ENCODE data around the gene POLR2B. TPM values are rescaled to one million over a fixed set of nuclear protein-coding genes. Genes with fewer than 3 reads are reported as not detected.
A peak's percentile ranks its signal among the peaks of the same experiment; 100 is the strongest.

The POLR2B gene
- total RNA-seq, 1 donor, result 99.2 TPM

GRCh38 chr4:57037982-57038604 is 59.4 kb downstream of the POLR2B start:
- H3K79me2 ChIP-seq (ENCODE audit: insufficient read depth, low read length), result peaks cover 46% of the 10 kb centered on the region
- no peaks in the 10 kb centered on the region for H3K27me3 ChIP-seq (ENCODE audit: insufficient read depth, low read length)
- no peaks in the 10 kb centered on the region for H3K9me3 ChIP-seq (ENCODE audit: low read depth, low read length)
- no peak overlapping the region for H2AFZ ChIP-seq (ENCODE audit: low read length)
- H4K20me1 ChIP-seq (ENCODE audit: insufficient read depth, low read length), result no peaks in the 10 kb centered on the region
- no peak overlapping the region for H3K27ac ChIP-seq (ENCODE audit: low read depth, low read length)
- TF ChIP-seq CTCF (IDR thresholded peaks at IDR 0.05; ENCODE audit: extremely low read depth, low read depth, low read length), result peak; percentile 77
- DNase-seq (ENCODE audit: insufficient read length, low spot score, missing footprints), result no peak
- H3K4me1 ChIP-seq (ENCODE audit: insufficient read depth, low read length), result peaks cover 12% of the 10 kb centered on the region
- peaks cover 72% of the 10 kb centered on the region for H3K36me3 ChIP-seq (ENCODE audit: insufficient read depth, low read length)
- H3K4me2 ChIP-seq (ENCODE audit: insufficient read depth, low read length), result no peak overlapping the region
- no peak overlapping the region for H3K4me3 ChIP-seq (ENCODE audit: insufficient read depth, low read length)

- Histone ChIP-seq H3K4me3 (ENCODE audit: insufficient read depth, low read length) (no peak overlapping the region), H3K79me2 (ENCODE audit: insufficient read depth, low read length) (peaks cover 45% of the 10 kb centered on the region), H3K36me3 (ENCODE audit: insufficient read depth, low read length) (peaks cover 62% of the 10 kb centered on the region), H3K4me1 (ENCODE audit: insufficient read depth, low read length) (peaks cover 24% of the 10 kb centered on the region), H3K27me3 (ENCODE audit: insufficient read depth, low read length) (no peaks in the 10 kb centered on the region), H3K27ac (ENCODE audit: low read depth, low read length) (peak overlapping the region; percentile 3), H3K9me3 (ENCODE audit: low read depth, low read length) (no peaks in the 10 kb centered on the region), H4K20me1 (ENCODE audit: insufficient read depth, low read length) (no peaks in the 10 kb centered on the region), H2AFZ (ENCODE audit: low read length) (no peak overlapping the region), H3K4me2 (ENCODE audit: insufficient read depth, low read length) (no peak overlapping the region)
- TF ChIP-seq CTCF (IDR thresholded peaks at IDR 0.05; ENCODE audit: extremely low read depth, low read depth, low read length), result no peak
- no peak for DNase-seq (ENCODE audit: insufficient read length, low spot score, missing footprints)
Measured at GRCh38 chr4:57039345-57039744, 60.6 kb downstream of the POLR2B start.

GRCh38 chr4:57040510-57040909 is 61.8 kb downstream of the POLR2B start:
- Histone ChIP-seq H3K27ac (ENCODE audit: low read depth, low read length) (peak overlapping the region; percentile 1), H4K20me1 (ENCODE audit: insufficient read depth, low read length) (no peaks in the 10 kb centered on the region), H3K4me1 (ENCODE audit: insufficient read depth, low read length) (peaks cover 36% of the 10 kb centered on the region), H3K9me3 (ENCODE audit: low read depth, low read length) (no peaks in the 10 kb centered on the region), H3K36me3 (ENCODE audit: insufficient read depth, low read length) (peaks cover 54% of the 10 kb centered on the region), H3K4me2 (ENCODE audit: insufficient read depth, low read length) (no peak overlapping the region), H3K79me2 (ENCODE audit: insufficient read depth, low read length) (peaks cover 51% of the 10 kb centered on the region), H2AFZ (ENCODE audit: low read length) (no peak overlapping the region), H3K4me3 (ENCODE audit: insufficient read depth, low read length) (no peak overlapping the region), H3K27me3 (ENCODE audit: insufficient read depth, low read length) (no peaks in the 10 kb centered on the region)
- no peak for TF ChIP-seq CTCF (IDR thresholded peaks at IDR 0.05; ENCODE audit: extremely low read depth, low read depth, low read length)
- DNase-seq (ENCODE audit: insufficient read length, low spot score, missing footprints), result no peak

- TF ChIP-seq CTCF (IDR thresholded peaks at IDR 0.05; ENCODE audit: extremely low read depth, low read depth, low read length), result no peak
- peak overlapping the region; percentile 1 for H3K27ac ChIP-seq (ENCODE audit: low read depth, low read length)
- no peaks in the 10 kb centered on the region for H3K27me3 ChIP-seq (ENCODE audit: insufficient read depth, low read length)
- H3K36me3 ChIP-seq (ENCODE audit: insufficient read depth, low read length), result peaks cover 49% of the 10 kb centered on the region
- no peaks in the 10 kb centered on the region for H4K20me1 ChIP-seq (ENCODE audit: insufficient read depth, low read length)
- H3K4me2 ChIP-seq (ENCODE audit: insufficient read depth, low read length), result no peak overlapping the region
- H2AFZ ChIP-seq (ENCODE audit: low read length), result no peak overlapping the region
- no peak for DNase-seq (ENCODE audit: insufficient read length, low spot score, missing footprints)
- H3K79me2 ChIP-seq (ENCODE audit: insufficient read depth, low read length), result peaks cover 52% of the 10 kb centered on the region
- H3K4me1 ChIP-seq (ENCODE audit: insufficient read depth, low read length), result peaks cover 41% of the 10 kb centered on the region
- H3K4me3 ChIP-seq (ENCODE audit: insufficient read depth, low read length), result no peak overlapping the region
- H3K9me3 ChIP-seq (ENCODE audit: low read depth, low read length), result no peaks in the 10 kb centered on the region
Measured at GRCh38 chr4:57041020-57041419, 62.3 kb downstream of the POLR2B start.
